HT1080 (cell line): ENCODE data around the gene XIRP2. TPM values are rescaled to one million over a fixed set of nuclear protein-coding genes. Genes with fewer than 3 reads are reported as not detected.

ENCODE experiments used
- DNase-seq: peaks from one replicate; pipeline ENCODE4 v3.0.0-alpha.2; 2015; ENCODE audit warnings: low read depth
- total RNA-seq: library from RNA; depleted of rRNA; stranded (reverse); fragments of >200 nt; shearing (Covaris generic); gene quantifications from 2 replicates; pipeline ENCODE4 v1.2.3, GENCODE V29; 2014

XIRP2 gene
- total RNA-seq, 1 experiment from 2014 or later: 0.18 TPM

- DNase-seq: no peak
Observed at GRCh38 chr2:166926657-166927056, 38.4 kb downstream of the XIRP2 start.

GRCh38 chr2:166932032-166932431 lies 43.8 kb downstream of the XIRP2 start:
- DNase-seq: peak; percentile 90

- no peak for DNase-seq
Observed at GRCh38 chr2:166934817-166935216, 46.5 kb downstream of the XIRP2 start.

- DNase-seq: no peak
Observed at GRCh38 chr2:166942377-166942776, 54.1 kb downstream of the XIRP2 start.

- DNase-seq: no peak
Observed at GRCh38 chr2:166944909-166945308, 56.6 kb downstream of the XIRP2 start.

GRCh38 chr2:166957686-166958085 lies 69.4 kb downstream of the XIRP2 start:
- DNase-seq: peak; percentile 3

GRCh38 chr2:166958986-166959481 lies 70.8 kb downstream of the XIRP2 start:
- no peak for DNase-seq

GRCh38 chr2:166959556-166959955 lies 71.3 kb downstream of the XIRP2 start:
- DNase-seq: no peak

- no peak for DNase-seq
Observed at GRCh38 chr2:166960702-166961270, 72.5 kb downstream of the XIRP2 start.

- DNase-seq: no peak
Observed at GRCh38 chr2:166961933-166962332, 73.7 kb downstream of the XIRP2 start.

- no peak for DNase-seq
Observed at GRCh38 chr2:166969486-166969885, 81.2 kb downstream of the XIRP2 start.

- DNase-seq: no peak
Observed at GRCh38 chr2:166972002-166972401, 83.7 kb downstream of the XIRP2 start.

- no peak for DNase-seq
Observed at GRCh38 chr2:166972418-166972817, 84.1 kb downstream of the XIRP2 start.

GRCh38 chr2:166984188-166984587 lies 95.9 kb downstream of the XIRP2 start:
- no peak for DNase-seq

GRCh38 chr2:166984797-166985196 lies 96.5 kb downstream of the XIRP2 start:
- peak; percentile 54 for DNase-seq

- DNase-seq: no peak
Observed at GRCh38 chr2:166994588-166995336, 106.5 kb downstream of the XIRP2 start.

- no peak for DNase-seq
Observed at GRCh38 chr2:166996465-166996864, 108.2 kb downstream of the XIRP2 start.

- no peak for DNase-seq
Observed at GRCh38 chr2:167001165-167001564, 112.9 kb downstream of the XIRP2 start.

- DNase-seq: peak; percentile 31
Observed at GRCh38 chr2:167005096-167005495, 116.8 kb downstream of the XIRP2 start.

GRCh38 chr2:167013227-167013626 lies 124.9 kb downstream of the XIRP2 start:
- DNase-seq: peak; percentile 28

- DNase-seq: no peak
Observed at GRCh38 chr2:167015806-167016205, 127.5 kb downstream of the XIRP2 start.

GRCh38 chr2:167017021-167017420 lies 128.7 kb downstream of the XIRP2 start:
- peak; percentile 80 for DNase-seq

GRCh38 chr2:167018590-167018989 lies 130.3 kb downstream of the XIRP2 start:
- DNase-seq: no peak
